Small intestine (tissue), 7 donors: ENCODE measurements around the gene WDFY2. TPM values are rescaled to one million over a fixed set of nuclear protein-coding genes. Genes with fewer than 3 reads are reported as not detected.

Source experiments
- DNase-seq, 2 donors: peaks; one replicate each; pipeline versions ENCODE4 v3.0.0 to v3.0.0-alpha.2; 2013
- FAIRE-seq: peaks from 2 replicates; lab custom pipeline; 2012; peaks lifted over from hg19 to GRCh38; lab: Jason Lieb, UNC
- H3K27ac ChIP-seq, 3 donors: one replicate each; pipeline ENCODE4 v1.5.1; 2013; ENCODE audit warnings: low read length in 2 of 3, mild to moderate bottlenecking in 2 of 3, control low read depth in 1 of 3, inconsistent platforms in 1 of 3, low read depth in 1 of 3, moderate library complexity in 1 of 3
- H3K27me3 ChIP-seq, 3 donors: one replicate each; pipeline ENCODE4 v1.6.1; 2013; ENCODE audit warnings: low read length in 3 of 3, inconsistent platforms in 1 of 3; ENCODE audit not compliant: control insufficient read depth in 3 of 3, insufficient read depth in 3 of 3
- H3K36me3 ChIP-seq, 3 donors: one replicate each; pipeline ENCODE4 v1.6.1; 2013; ENCODE audit warnings: low read length in 3 of 3, inconsistent platforms in 1 of 3, low read depth in 1 of 3, mild to moderate bottlenecking in 1 of 3, moderate library complexity in 1 of 3; ENCODE audit not compliant: control insufficient read depth in 3 of 3, insufficient read depth in 2 of 3
- H3K4me1 ChIP-seq, 3 donors: one replicate each; pipeline ENCODE4 v1.6.1; 2013; ENCODE audit warnings: low read length in 2 of 3, inconsistent platforms in 1 of 3, low read depth in 1 of 3, mild to moderate bottlenecking in 1 of 3, moderate library complexity in 1 of 3; ENCODE audit not compliant: control insufficient read depth in 3 of 3, insufficient read depth in 2 of 3
- H3K4me3 ChIP-seq, 3 donors: one replicate each; pipeline ENCODE4 v1.5.1; 2013; ENCODE audit warnings: low read length in 3 of 3, control low read depth in 1 of 3, inconsistent platforms in 1 of 3, low read depth in 1 of 3, mild to moderate bottlenecking in 1 of 3, moderate library complexity in 1 of 3
- H3K9me3 ChIP-seq, 2 donors: one replicate each; pipeline ENCODE4 v1.6.1; 2013; ENCODE audit warnings: low read depth in 1 of 2, low read length in 1 of 2; ENCODE audit not compliant: control insufficient read depth in 2 of 2, insufficient read depth in 1 of 2
- WGBS, 3 donors: extraction: QIAGEN DNeasy Blood & Tissue Kit; methylation state at CpG; one replicate each; pipeline ENCODE4 v1.1.7; 2013; 5-methylcytosine and 5-hydroxymethylcytosine counted together
- polyA plus RNA-seq, 4 donors: library from polyadenylated mRNA; stranded (reverse) in 3 of 4; unstranded in 1 of 4; fragments of 200-250 nt in 3 of 4; fragments of 120-200 nt in 1 of 4; gene quantifications; one replicate each; pipeline versions ENCODE4 v1.2.1 to v1.2.3, GENCODE V29; 2013
- donor health status: healthy with polysubstance abuse.
- donor health status: control.
- donor health status: control.
- donor health status: Bipolar disorder and iron deficiency.
- donor health status: healthy.

Gene WDFY2
- polyA plus RNA-seq, 4 donors = 0.81 to 5.4 (median 1.7) TPM

DNA sequence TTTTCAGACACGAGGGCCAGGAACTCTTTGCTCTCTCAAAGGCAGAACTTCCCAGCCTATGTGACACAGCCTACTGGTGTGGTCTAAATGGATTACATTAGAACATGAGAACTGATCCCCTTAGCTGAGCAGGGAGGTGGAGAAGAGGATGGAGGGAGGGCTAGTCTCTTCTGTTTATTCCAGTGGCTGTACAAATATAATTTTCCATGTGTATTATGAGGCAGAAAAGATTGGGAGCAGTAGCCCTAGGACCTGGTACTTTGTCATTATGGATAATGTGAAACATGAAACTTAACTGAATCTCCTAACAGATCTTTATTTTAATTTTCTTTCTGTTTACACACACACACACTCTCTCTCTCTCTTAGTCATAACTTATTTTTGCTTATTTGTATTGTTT, 82.1 kb downstream of the WDFY2 start:
- peaks cover 0 to 2% of the 10 kb centered on the region in 2 donors for H3K9me3 ChIP-seq
- no peaks in the 10 kb centered on the region for H3K27me3 ChIP-seq

DNA sequence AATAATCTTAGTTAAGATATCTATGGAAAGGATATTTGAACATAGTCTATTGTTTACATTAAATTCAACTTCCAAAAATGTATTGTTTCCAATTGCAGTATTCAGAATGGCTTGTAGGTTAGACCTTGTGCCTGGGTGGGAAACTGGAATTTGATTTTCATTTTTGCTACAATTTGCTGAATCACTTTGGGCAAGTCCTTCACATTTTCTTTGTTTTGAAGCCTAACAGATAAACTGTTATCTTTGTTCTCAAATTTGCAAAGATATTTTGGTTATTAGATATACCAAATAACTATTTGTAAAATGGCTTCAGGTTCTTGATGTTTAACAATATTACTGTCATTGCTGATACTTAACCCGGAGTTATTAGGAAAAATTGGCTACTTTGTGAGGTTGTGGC, 82.6 kb downstream of the WDFY2 start:
- no peak for DNase-seq
- H3K9me3 ChIP-seq = peaks cover 0 to 2% of the 10 kb centered on the region in 2 donors
- no peak overlapping the region for H3K27ac ChIP-seq
- WGBS, 3 donors = 93 to 95% (median 94%) methylated on average over 1 of the region's 1 CpG
- FAIRE-seq = no peak
- H3K4me1 ChIP-seq = peaks cover 0 to 4% (median 0%) of the 10 kb centered on the region in 3 donors
- no peaks in the 10 kb centered on the region for H3K36me3 ChIP-seq
- no peak overlapping the region for H3K4me3 ChIP-seq
- no peaks in the 10 kb centered on the region for H3K27me3 ChIP-seq

More for the DNA sequence above, 82.1 kb downstream of the WDFY2 start:
- Histone ChIP-seq H3K27ac (no peak overlapping the region), H3K4me1 (peaks cover 0 to 4% (median 0%) of the 10 kb centered on the region in 3 donors), H3K36me3 (no peaks in the 10 kb centered on the region), H3K4me3 (no peak overlapping the region)
- DNase-seq (no peak), FAIRE-seq (no peak)
- 52 to 73% (median 56%) methylated on average over 1 of the region's 1 CpG for WGBS, 3 donors

DNA sequence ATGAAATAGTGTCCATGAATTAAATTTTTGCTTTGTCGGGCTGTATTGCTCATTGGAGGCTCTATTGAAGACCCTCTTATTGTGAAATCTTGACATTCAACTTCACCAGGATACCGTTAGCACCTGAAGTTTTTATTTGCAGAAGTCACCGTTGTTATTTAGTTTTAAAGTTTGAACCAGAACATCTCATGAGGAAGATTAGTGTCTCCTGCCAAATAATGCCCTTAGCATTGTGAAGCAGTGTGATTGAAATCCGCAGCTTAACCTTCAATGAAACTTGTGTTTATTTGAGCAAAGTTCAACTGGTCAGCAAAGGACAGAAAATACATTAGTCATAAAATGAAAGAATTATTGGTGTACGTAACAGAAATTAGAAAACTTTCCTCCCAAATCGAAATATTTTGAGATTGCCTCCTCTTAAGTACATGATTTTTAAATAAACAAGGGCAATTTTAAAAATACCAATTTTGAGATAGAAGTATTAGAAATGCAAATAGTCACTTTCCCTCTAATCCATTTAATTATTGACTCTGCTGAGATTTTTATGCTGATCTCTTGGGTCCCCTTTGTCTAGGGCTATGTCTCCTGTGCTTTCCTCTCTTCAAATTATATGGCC, 84.4 kb downstream of the WDFY2 start:
- H3K27ac ChIP-seq = no peak overlapping the region
- DNase-seq = no peak
- H3K4me1 ChIP-seq = peaks cover 0 to 4% (median 0%) of the 10 kb centered on the region in 3 donors
- no peaks in the 10 kb centered on the region for H3K27me3 ChIP-seq
- H3K4me3 ChIP-seq = no peak overlapping the region
- WGBS, 3 donors = 47 to 63% (median 57%) methylated on average over 6 of the region's 6 CpGs
- FAIRE-seq = no peak
- no peaks in the 10 kb centered on the region for H3K9me3 ChIP-seq
- no peaks in the 10 kb centered on the region for H3K36me3 ChIP-seq

DNA sequence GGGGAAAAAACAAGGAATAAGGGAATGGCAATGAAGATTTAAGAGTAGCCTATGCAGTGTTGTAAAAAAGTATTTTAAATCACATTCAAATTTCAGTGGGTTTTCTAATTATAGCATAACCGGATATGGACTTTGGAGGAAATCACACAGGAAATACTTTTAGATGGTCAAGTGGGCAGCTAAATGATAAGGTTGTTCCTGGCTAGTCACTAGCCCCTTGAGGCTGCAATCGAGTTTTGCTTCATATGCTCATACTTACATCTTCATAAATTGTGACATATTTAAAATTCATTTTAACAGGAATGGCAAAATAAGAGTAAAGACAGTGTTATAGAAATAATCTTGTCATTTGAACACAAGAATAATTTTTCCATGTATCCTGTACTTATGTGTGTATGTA, 88.9 kb downstream of the WDFY2 start:
- no peaks in the 10 kb centered on the region for H3K9me3 ChIP-seq
- WGBS, 3 donors = 69 to 80% (median 79%) methylated on average over 2 of the region's 2 CpGs
- FAIRE-seq = no peak
- H3K27me3 ChIP-seq = no peaks in the 10 kb centered on the region
- peaks cover 0 to 2% (median 0%) of the 10 kb centered on the region in 3 donors for H3K36me3 ChIP-seq
- peaks cover 0 to 4% (median 0%) of the 10 kb centered on the region in 3 donors for H3K4me1 ChIP-seq
- H3K4me3 ChIP-seq = no peak overlapping the region
- H3K27ac ChIP-seq = no peak overlapping the region
- no peak for DNase-seq

DNA sequence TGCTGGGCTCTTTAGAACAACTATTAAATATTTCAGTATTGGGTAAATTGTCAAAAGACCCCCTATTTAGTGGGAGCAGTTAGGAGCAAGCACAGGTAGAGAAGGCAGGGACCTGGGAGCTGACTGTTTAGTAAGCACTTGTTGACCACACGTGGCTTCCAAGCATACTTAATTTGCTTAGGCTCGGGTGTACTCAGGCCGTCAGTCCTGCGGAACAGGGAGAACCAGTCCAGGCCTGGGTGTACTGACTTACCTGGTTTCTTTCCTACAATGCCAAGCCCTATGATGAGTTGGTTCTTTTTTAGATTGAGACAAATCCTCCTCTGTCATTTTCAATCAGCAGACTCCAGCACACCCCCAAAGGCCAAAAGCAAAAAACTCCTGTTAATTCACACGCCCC, 90.0 kb downstream of the WDFY2 start:
- Histone ChIP-seq H3K9me3 (no peaks in the 10 kb centered on the region), H3K27ac (no peak overlapping the region), H3K4me1 (no peaks in the 10 kb centered on the region), H3K4me3 (no peak overlapping the region), H3K36me3 (peaks cover 0 to 2% (median 0%) of the 10 kb centered on the region in 3 donors), H3K27me3 (no peaks in the 10 kb centered on the region)
- peak; percentile 26 to 32 for DNase-seq
- no peak for FAIRE-seq
- WGBS, 3 donors = 53 to 80% (median 65%) methylated on average over 5 of the region's 5 CpGs

DNA sequence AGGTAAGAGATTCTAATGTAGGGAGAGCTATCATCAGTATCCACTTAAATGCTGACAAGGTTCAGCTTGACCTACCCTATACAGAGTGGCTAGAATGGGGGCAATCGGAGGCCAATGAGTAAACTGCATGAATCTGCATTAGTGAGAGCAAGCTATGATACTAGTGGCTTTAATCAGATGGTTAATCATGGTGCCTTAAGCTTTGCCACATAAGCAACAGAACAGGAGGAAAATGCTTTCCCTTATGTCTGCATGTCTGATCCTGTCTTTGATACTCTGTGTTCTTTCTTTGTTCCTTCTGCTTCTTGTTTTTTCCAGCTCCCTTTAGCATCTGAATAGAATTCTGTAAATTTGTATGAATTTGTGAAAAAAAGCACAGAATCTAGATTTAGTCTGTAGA, 91.1 kb downstream of the WDFY2 start:
- no peaks in the 10 kb centered on the region for H3K27me3 ChIP-seq
- H3K4me1 ChIP-seq = no peaks in the 10 kb centered on the region
- no peak overlapping the region for H3K27ac ChIP-seq
- DNase-seq (no peak), FAIRE-seq (no peak)
- no peak overlapping the region for H3K4me3 ChIP-seq
- H3K9me3 ChIP-seq = no peaks in the 10 kb centered on the region
- WGBS, 3 donors = 90 to 95% (median 91%) methylated on average over 1 of the region's 1 CpG
- H3K36me3 ChIP-seq = peaks cover 0 to 4% (median 0%) of the 10 kb centered on the region in 3 donors

DNA sequence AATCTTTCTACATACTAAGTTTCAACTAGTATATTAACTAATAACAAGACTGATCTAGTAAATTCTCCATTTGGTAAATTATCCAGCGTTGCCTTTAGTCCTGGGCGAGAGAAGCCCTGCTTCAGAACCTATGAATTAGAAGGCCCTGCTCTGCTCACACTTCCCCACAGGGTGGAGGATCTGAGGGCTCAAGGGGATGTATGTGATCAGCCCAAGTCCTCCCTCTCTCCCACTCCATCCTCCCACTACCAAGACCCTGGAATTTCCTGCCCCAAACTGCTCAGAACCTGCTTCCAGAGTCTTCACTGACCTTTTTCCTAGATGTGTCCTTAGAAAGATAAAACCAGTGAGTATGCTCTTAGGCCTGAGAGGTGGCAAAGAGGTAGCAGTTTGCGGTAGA, 91.6 kb downstream of the WDFY2 start:
- no peaks in the 10 kb centered on the region for H3K27me3 ChIP-seq
- H3K4me3 ChIP-seq = no peak overlapping the region
- no peak overlapping the region for H3K27ac ChIP-seq
- peaks cover 0 to 4% (median 0%) of the 10 kb centered on the region in 3 donors for H3K36me3 ChIP-seq
- FAIRE-seq (no peak), DNase-seq (no peak)
- 92 to 98% (median 96%) methylated on average over 3 of the region's 3 CpGs for WGBS, 3 donors
- H3K9me3 ChIP-seq = no peaks in the 10 kb centered on the region
- no peaks in the 10 kb centered on the region for H3K4me1 ChIP-seq

DNA sequence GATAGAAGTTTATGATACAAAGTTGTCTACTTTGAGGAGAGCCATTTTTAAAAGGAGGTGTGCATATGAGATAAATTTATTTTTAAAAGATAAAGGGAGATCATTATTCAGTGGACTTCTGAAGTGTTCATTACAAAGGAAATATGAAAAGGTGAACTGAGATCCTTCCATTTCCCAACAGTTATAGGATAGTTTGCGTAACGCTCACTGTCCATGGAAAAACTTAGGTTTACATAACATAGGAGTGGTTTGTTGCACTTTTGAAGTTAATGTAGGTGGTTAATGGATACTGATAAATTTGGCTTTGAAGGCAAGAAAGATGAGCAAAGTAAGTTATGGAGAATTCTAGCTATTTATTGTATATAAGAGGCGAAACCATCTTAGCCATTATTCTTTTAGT, 92.5 kb downstream of the WDFY2 start:
- Histone ChIP-seq H3K4me1 (no peaks in the 10 kb centered on the region), H3K4me3 (no peak overlapping the region), H3K36me3 (peaks cover 0 to 4% (median 0%) of the 10 kb centered on the region in 3 donors), H3K9me3 (no peaks in the 10 kb centered on the region), H3K27ac (no peak overlapping the region), H3K27me3 (no peaks in the 10 kb centered on the region)
- 98 to 100% (median 99%) methylated on average over 3 of the region's 3 CpGs for WGBS, 3 donors
- DNase-seq (no peak), FAIRE-seq (no peak)

DNA sequence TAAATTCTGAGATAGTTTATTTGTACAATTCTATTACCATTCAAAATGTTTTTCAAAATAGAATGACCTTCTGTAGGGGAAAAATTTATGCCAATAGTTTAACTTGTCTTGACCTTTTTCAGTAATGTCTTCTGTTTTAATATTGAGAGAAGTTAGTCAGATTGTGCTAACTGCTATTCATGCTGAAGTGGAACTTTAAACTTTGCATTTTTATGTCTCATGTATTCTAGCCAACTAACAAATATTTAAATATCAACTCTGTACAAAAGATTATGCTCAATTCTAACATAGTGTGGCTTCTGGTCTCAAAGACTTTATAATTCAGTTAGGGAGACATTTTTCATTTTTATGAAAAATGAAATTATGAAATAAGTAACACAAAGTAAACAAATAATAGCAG, 94.2 kb downstream of the WDFY2 start:
- H3K27ac ChIP-seq = no peak overlapping the region
- no peak for DNase-seq
- FAIRE-seq = no peak
- peaks cover 0 to 4% (median 0%) of the 10 kb centered on the region in 3 donors for H3K36me3 ChIP-seq
- H3K4me3 ChIP-seq = no peak overlapping the region
- H3K4me1 ChIP-seq = no peaks in the 10 kb centered on the region
- H3K9me3 ChIP-seq = no peaks in the 10 kb centered on the region
- H3K27me3 ChIP-seq = no peaks in the 10 kb centered on the region
